Measurements from ENCODE around the gene KAZN.

KAZN gene

GRCh38 chr1:14983277-14983676, 384.8 kb downstream of the KAZN start:
- Mint-ChIP-seq H3K36me3 (no peaks in the 10 kb centered on the region), H3K27ac (no peak overlapping the region), H3K4me3 (no peak overlapping the region), H3K4me1 (no peaks in the 10 kb centered on the region), H3K9me3 (no peaks in the 10 kb centered on the region)
- no peak for ATAC-seq
- DNase-seq (ENCODE audit: low spot score in 2 of 2) = no peak

- no peak for ATAC-seq
Observed at GRCh38 chr1:14986168-14986567, 387.7 kb downstream of the KAZN start.

GRCh38 chr1:14987829-14988603, 389.5 kb downstream of the KAZN start:
- DNase-seq (ENCODE audit: low spot score in 2 of 2) (no peak), ATAC-seq (no peak)
- H3K27ac Mint-ChIP-seq = no peak overlapping the region

More at GRCh38 chr1:14986168-14986567, 387.7 kb downstream of the KAZN start:
- H3K36me3 Mint-ChIP-seq = no peaks in the 10 kb centered on the region
- no peak overlapping the region for H3K27ac Mint-ChIP-seq
- H3K4me3 Mint-ChIP-seq = no peak overlapping the region
- H3K9me3 Mint-ChIP-seq = no peaks in the 10 kb centered on the region
- DNase-seq (ENCODE audit: low spot score in 2 of 2) = no peak
- no peaks in the 10 kb centered on the region for H3K4me1 Mint-ChIP-seq

GRCh38 chr1:14988636-14989035, 390.2 kb downstream of the KAZN start:
- no peaks in the 10 kb centered on the region for H3K36me3 Mint-ChIP-seq
- no peak for DNase-seq (ENCODE audit: low spot score in 2 of 2)
- ATAC-seq = no peak

More at GRCh38 chr1:14987829-14988603, 389.5 kb downstream of the KAZN start:
- no peaks in the 10 kb centered on the region for H3K4me1 Mint-ChIP-seq
- H3K4me3 Mint-ChIP-seq = no peak overlapping the region
- H3K9me3 Mint-ChIP-seq = no peaks in the 10 kb centered on the region
- no peaks in the 10 kb centered on the region for H3K36me3 Mint-ChIP-seq

GRCh38 chr1:14989931-14990728, 391.6 kb downstream of the KAZN start:
- Mint-ChIP-seq H3K36me3 (no peaks in the 10 kb centered on the region), H3K27ac (no peak overlapping the region), H3K4me1 (no peaks in the 10 kb centered on the region), H3K9me3 (no peaks in the 10 kb centered on the region), H3K4me3 (no peak overlapping the region)
- no peak for DNase-seq (ENCODE audit: low spot score in 2 of 2)
- ATAC-seq = no peak

More at GRCh38 chr1:14988636-14989035, 390.2 kb downstream of the KAZN start:
- no peaks in the 10 kb centered on the region for H3K9me3 Mint-ChIP-seq
- no peak overlapping the region for H3K4me3 Mint-ChIP-seq
- H3K27ac Mint-ChIP-seq = no peak overlapping the region
- no peaks in the 10 kb centered on the region for H3K4me1 Mint-ChIP-seq

- Mint-ChIP-seq H3K36me3 (no peaks in the 10 kb centered on the region), H3K4me1 (no peaks in the 10 kb centered on the region), H3K9me3 (no peaks in the 10 kb centered on the region), H3K27ac (no peak overlapping the region), H3K4me3 (no peak overlapping the region)
- no peak for DNase-seq (ENCODE audit: low spot score in 2 of 2)
- ATAC-seq = no peak
Observed at GRCh38 chr1:14993414-14993813, 394.9 kb downstream of the KAZN start.

- DNase-seq (ENCODE audit: low spot score in 2 of 2) (no peak), ATAC-seq (no peak)
- H3K4me1 Mint-ChIP-seq = no peaks in the 10 kb centered on the region
- no peaks in the 10 kb centered on the region for H3K36me3 Mint-ChIP-seq
- H3K27ac Mint-ChIP-seq = no peak overlapping the region
- no peaks in the 10 kb centered on the region for H3K9me3 Mint-ChIP-seq
- H3K4me3 Mint-ChIP-seq = no peak overlapping the region
Observed at GRCh38 chr1:14994148-14994547, 395.7 kb downstream of the KAZN start.

- no peaks in the 10 kb centered on the region for H3K36me3 Mint-ChIP-seq
- no peak overlapping the region for H3K27ac Mint-ChIP-seq
Observed at GRCh38 chr1:14994841-14995437, 396.5 kb downstream of the KAZN start.

GRCh38 chr1:14996133-14997050, 397.9 kb downstream of the KAZN start:
- DNase-seq (ENCODE audit: low spot score in 2 of 2) (no peak), ATAC-seq (no peak)
- Mint-ChIP-seq H3K4me3 (no peak overlapping the region), H3K27ac (no peak overlapping the region), H3K9me3 (no peaks in the 10 kb centered on the region), H3K36me3 (no peaks in the 10 kb centered on the region), H3K4me1 (no peaks in the 10 kb centered on the region)

More at GRCh38 chr1:14994841-14995437, 396.5 kb downstream of the KAZN start:
- no peak for ATAC-seq
- no peak for DNase-seq (ENCODE audit: low spot score in 2 of 2)
- Mint-ChIP-seq H3K4me3 (no peak overlapping the region), H3K9me3 (no peaks in the 10 kb centered on the region), H3K4me1 (no peaks in the 10 kb centered on the region)

GRCh38 chr1:14997646-14998276, 399.3 kb downstream of the KAZN start:
- Mint-ChIP-seq H3K9me3 (no peaks in the 10 kb centered on the region), H3K27ac (no peak overlapping the region), H3K4me3 (no peak overlapping the region), H3K4me1 (no peaks in the 10 kb centered on the region), H3K36me3 (no peaks in the 10 kb centered on the region)
- DNase-seq (ENCODE audit: low spot score in 2 of 2) (no peak), ATAC-seq (no peak)

GRCh38 chr1:14999441-14999840, 401.0 kb downstream of the KAZN start:
- Mint-ChIP-seq H3K4me3 (no peak overlapping the region), H3K9me3 (no peaks in the 10 kb centered on the region), H3K4me1 (no peaks in the 10 kb centered on the region)

GRCh38 chr1:15000030-15000429, 401.5 kb downstream of the KAZN start:
- no peaks in the 10 kb centered on the region for H3K36me3 Mint-ChIP-seq
- no peak overlapping the region for H3K4me3 Mint-ChIP-seq
- ATAC-seq = no peak
- no peak for DNase-seq (ENCODE audit: low spot score in 2 of 2)
- H3K4me1 Mint-ChIP-seq = no peaks in the 10 kb centered on the region
- H3K9me3 Mint-ChIP-seq = no peaks in the 10 kb centered on the region
- H3K27ac Mint-ChIP-seq = no peak overlapping the region

More at GRCh38 chr1:14999441-14999840, 401.0 kb downstream of the KAZN start:
- DNase-seq (ENCODE audit: low spot score in 2 of 2) (no peak), ATAC-seq (no peak)
- Mint-ChIP-seq H3K36me3 (no peaks in the 10 kb centered on the region), H3K27ac (no peak overlapping the region)

GRCh38 chr1:15000671-15001070, 402.2 kb downstream of the KAZN start:
- Mint-ChIP-seq H3K27ac (no peak overlapping the region), H3K9me3 (no peaks in the 10 kb centered on the region), H3K4me3 (no peak overlapping the region), H3K4me1 (no peaks in the 10 kb centered on the region), H3K36me3 (no peaks in the 10 kb centered on the region)
- ATAC-seq (no peak), DNase-seq (ENCODE audit: low spot score in 2 of 2) (no peak)

GRCh38 chr1:15001317-15001915, 402.9 kb downstream of the KAZN start:
- no peak overlapping the region for H3K4me3 Mint-ChIP-seq
- no peaks in the 10 kb centered on the region for H3K36me3 Mint-ChIP-seq
- no peak for DNase-seq (ENCODE audit: low spot score in 2 of 2)
- ATAC-seq = no peak
- H3K27ac Mint-ChIP-seq = no peak overlapping the region
- H3K4me1 Mint-ChIP-seq = no peaks in the 10 kb centered on the region
- no peaks in the 10 kb centered on the region for H3K9me3 Mint-ChIP-seq
